ENCODE data around the gene BCL7A. TPM values are rescaled to one million over a fixed set of nuclear protein-coding genes. Genes with fewer than 3 reads are reported as not detected.

The BCL7A gene
- total and polyA plus RNA-seq, 2 donors (not counting 1 experiment from before 2014, with no cell fraction given), result 71.0 to 75.9 TPM

DNA sequence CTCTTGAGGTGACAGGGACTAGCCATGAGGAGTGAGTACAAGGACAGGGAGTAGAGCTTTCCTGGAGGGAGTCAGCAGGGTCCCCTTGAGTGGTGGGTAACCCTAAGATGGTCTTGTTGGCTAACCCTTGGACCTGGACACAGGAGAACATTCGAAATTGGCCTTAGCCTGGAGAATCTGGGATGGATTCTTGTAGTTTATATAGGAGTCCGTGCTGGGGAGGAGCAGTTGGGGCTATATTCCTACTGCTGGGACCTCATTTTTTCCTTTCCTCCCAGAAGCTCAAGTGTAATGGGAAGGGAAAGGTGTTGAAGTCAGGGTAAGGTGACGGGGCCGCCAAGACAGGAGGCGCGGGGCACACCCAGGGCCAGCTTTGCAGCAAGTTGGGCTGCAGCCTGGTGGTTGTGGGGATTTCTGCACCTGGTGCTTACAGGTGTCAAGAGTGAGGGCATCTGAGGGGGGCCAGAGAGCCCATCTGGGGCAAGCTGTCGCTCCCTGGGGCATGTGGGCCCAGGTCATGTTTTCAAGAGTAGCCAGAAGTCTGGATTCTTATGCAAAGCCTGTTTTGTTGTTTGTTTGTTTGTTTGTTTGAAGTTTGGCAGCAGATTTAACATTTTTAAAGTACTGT, 5.1 kb downstream of the BCL7A start:
- Histone ChIP-seq H2AFZ (ENCODE audit: insufficient read depth, low read depth, low read length, poor library complexity, severe bottlenecking) (no peak overlapping the region), H3K27me3 (replicated peaks in 1 of 4; ENCODE audit: control extremely low read depth in 1 of 4, control insufficient read depth in 3 of 4, insufficient read depth in 4 of 4, low read length in 3 of 4) (no peaks in the 10 kb centered on the region), H3K36me3 (replicated peaks in 1 of 2; ENCODE audit: control extremely low read depth in 1 of 2, control insufficient read depth in 1 of 2, extremely low read depth in 1 of 2, insufficient read depth in 2 of 2, low read length in 1 of 2) (peaks cover 0 to 7% of the 10 kb centered on the region in 2 experiments), H3K4me2 (replicated peaks; ENCODE audit: low read depth, low read length, poor library complexity, severe bottlenecking) (peak overlapping the region; percentile 57), H4K20me1 (ENCODE audit: control insufficient read depth, insufficient read depth, low read length, poor library complexity, severe bottlenecking) (peaks cover 80% of the 10 kb centered on the region), H3K79me2 (ENCODE audit: control insufficient read depth, insufficient read depth, low read length) (peaks cover 93% of the 10 kb centered on the region), H3K4me3 (ENCODE audit: control extremely low read depth in 1 of 5, extremely low read depth in 1 of 5, insufficient read depth in 1 of 5, low read depth in 2 of 5, low read length in 4 of 5) (no peak overlapping the region), H3K9me3 (ENCODE audit: control extremely low read depth in 1 of 3, control insufficient read depth in 2 of 3, insufficient read depth in 1 of 3, low read length in 2 of 3) (peaks cover 0 to 9% (median 0%) of the 10 kb centered on the region in 3 donors), H3K4me1 (ENCODE audit: control insufficient read depth in 2 of 2, insufficient read depth in 2 of 2, low read length in 2 of 2) (peaks cover 64 to 90% of the 10 kb centered on the region in 2 donors), H3K9ac (ENCODE audit: low read length) (peak overlapping the region; percentile 9), H3K27ac (ENCODE audit: low read length in 2 of 2) (peak overlapping the region; percentile 2 to 60)
- no peaks in the 10 kb centered on the region for H3K27me3 Mint-ChIP-seq
- H3K27ac Mint-ChIP-seq, result peak overlapping the region; percentile 84
- H3K9me3 Mint-ChIP-seq (ENCODE audit: insufficient read depth), result no peaks in the 10 kb centered on the region
- ChIA-PET CTCF (interaction anchor here (0.7 to 4.4 kb wide), 12 partner anchors 20 to 109 kb away, joined by 3 to 55 read pairs (median 4); partner anchors contain the start of gene CFAP251), POLR2A (interaction anchor here (0.6 to 5.5 kb wide), 4 partner anchors 21 to 1636 kb away, joined by 3 to 48 read pairs (median 3); partner anchors contain the start of gene CFAP251)
- ATAC-seq (ENCODE audit: low read depth) (no peak), DNase-seq (peak; percentile 62)
- H3K4me1 Mint-ChIP-seq, result peaks cover 64% of the 10 kb centered on the region
- 64% methylated on average over 7 of the region's 7 CpGs for WGBS (ENCODE audit: insufficient coverage)
- intact Hi-C loops (cut with micrococcal nuclease), result loop anchor here (1.0 to 10.0 kb wide), 2 partner anchors 109 to 232 kb away; partner anchors contain the start of genes CFAP251 and RHOF
- TF ChIP-seq, protein P1, sequence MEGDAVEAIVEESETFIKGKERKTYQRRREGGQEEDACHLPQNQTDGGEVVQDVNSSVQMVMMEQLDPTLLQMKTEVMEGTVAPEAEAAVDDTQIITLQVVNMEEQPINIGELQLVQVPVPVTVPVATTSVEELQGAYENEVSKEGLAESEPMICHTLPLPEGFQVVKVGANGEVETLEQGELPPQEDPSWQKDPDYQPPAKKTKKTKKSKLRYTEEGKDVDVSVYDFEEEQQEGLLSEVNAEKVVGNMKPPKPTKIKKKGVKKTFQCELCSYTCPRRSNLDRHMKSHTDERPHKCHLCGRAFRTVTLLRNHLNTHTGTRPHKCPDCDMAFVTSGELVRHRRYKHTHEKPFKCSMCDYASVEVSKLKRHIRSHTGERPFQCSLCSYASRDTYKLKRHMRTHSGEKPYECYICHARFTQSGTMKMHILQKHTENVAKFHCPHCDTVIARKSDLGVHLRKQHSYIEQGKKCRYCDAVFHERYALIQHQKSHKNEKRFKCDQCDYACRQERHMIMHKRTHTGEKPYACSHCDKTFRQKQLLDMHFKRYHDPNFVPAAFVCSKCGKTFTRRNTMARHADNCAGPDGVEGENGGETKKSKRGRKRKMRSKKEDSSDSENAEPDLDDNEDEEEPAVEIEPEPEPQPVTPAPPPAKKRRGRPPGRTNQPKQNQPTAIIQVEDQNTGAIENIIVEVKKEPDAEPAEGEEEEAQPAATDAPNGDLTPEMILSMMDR (IDR thresholded peaks at IDR 0.05), result no peak
- no peak for TF ChIP-seq EZH2 (IDR thresholded peaks at IDR 0.05; ENCODE audit: borderline replicate concordance, insufficient read depth, low read depth, low read length, poor library complexity, severe bottlenecking)
- H3K4me3 Mint-ChIP-seq, result peak overlapping the region; percentile 71

All from B cell (primary cell).